ENCODE measurements around the gene ZNF182. TPM values are rescaled to one million over a fixed set of nuclear protein-coding genes. Genes with fewer than 3 reads are reported as not detected.
A peak's percentile ranks its signal among the peaks of the same experiment; 100 is the strongest.
"Not testable (repeated sequence)": the region's sequence is repeated elsewhere in the genome, so short reads cannot be mapped to it uniquely, and the experiment has no call there.

The ZNF182 gene
- total RNA-seq, 3 donors from 2014 or later = 4.5 to 7.2 (median 6.9) TPM

GRCh38 chrX:47936940-47937317, 66.9 kb downstream of the ZNF182 start:
- Histone ChIP-seq H3K27me3 (no peaks in the 10 kb centered on the region), H3K4me3 (no peak overlapping the region), H3K27ac (no peak overlapping the region), H3K4me1 (no peaks in the 10 kb centered on the region), H3K9me3 (peaks cover 0 to 9% of the 10 kb centered on the region in 2 donors), H3K36me3 (no peaks in the 10 kb centered on the region)
- intact Hi-C loops (cut with DNase I; ENCODE audit: low total_unique reads) = no loop called here
- no peak for TF ChIP-seq POLR2AphosphoS5 (IDR thresholded peaks at IDR 0.05)
- TF ChIP-seq CTCF (IDR thresholded peaks at IDR 0.05) = no peak
- TF ChIP-seq POLR2A (IDR thresholded peaks at IDR 0.05) = no peak
- no peak for DNase-seq (ENCODE audit: low spot score in 2 of 2)

DNA sequence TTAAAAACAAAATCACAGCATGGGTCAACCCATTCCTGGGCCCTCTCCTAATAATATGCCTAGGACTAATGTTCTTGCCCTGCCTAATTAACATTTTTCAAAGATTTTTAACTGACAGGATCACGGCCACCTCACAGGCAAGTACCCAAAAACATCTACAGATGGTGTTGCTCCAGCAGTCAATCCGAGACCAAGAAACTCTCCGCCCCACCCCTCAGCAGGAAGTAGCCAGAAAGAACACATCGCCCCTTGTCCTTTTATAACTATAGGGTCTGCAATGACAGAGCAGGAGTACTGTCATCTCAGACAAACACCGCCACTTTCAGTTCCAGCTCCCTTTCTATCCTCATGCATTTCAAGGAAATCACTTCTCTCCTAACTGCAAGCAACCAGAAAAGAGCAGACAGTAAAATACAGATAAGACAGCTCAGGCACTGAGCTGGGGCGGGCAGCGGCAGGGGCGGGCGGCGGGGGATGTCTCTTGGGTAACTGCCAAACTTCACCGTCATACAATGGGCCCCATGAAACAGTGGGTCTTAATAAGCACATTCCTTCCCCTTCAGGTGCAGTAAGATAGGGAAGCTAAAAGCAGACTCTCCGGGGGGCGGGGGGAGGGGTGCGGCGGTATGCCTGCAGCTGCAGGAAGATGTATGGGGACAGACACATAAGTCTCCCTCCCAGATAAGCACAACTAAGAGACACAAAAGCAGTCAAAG, 67.4 kb downstream of the ZNF182 start:
- DNase-seq (ENCODE audit: low spot score in 2 of 2) = no peak
- Histone ChIP-seq H3K27ac (no peak overlapping the region), H3K27me3 (no peaks in the 10 kb centered on the region), H3K4me3 (peak overlapping the region in 1 of 3 donors; percentile 9), H3K9me3 (peaks cover 0 to 9% of the 10 kb centered on the region in 2 donors), H3K36me3 (no peaks in the 10 kb centered on the region), H3K4me1 (no peaks in the 10 kb centered on the region)
- TF ChIP-seq POLR2A (IDR thresholded peaks at IDR 0.05) (no peak), CTCF (IDR thresholded peaks at IDR 0.05) (no peak), POLR2AphosphoS5 (IDR thresholded peaks at IDR 0.05) (no peak)
- intact Hi-C loops (cut with DNase I; ENCODE audit: low total_unique reads) = no loop called here

DNA sequence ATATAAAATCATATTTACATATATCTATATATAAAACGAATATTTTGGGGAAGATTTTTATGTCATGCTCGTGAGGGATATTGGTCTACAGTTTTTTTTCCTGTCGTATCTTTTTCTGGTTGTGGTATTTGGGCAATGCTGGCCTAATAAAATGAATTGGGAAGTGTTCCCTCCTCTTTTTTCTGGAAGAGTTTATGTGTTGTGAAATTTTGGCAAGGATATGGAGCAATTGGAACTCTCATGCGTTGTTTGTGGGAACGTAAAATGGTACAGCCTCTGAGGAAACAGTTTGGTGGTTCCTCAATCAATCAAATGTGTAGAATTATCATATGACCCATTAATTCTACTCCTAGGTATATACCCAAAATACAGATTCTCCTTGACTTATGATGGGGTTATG, 69.8 kb downstream of the ZNF182 start:
- Histone ChIP-seq H3K27ac (no peak overlapping the region), H3K27me3 (no peaks in the 10 kb centered on the region), H3K9me3 (peaks cover 0 to 9% of the 10 kb centered on the region in 2 donors), H3K4me3 (no peak overlapping the region), H3K4me1 (no peaks in the 10 kb centered on the region), H3K36me3 (no peaks in the 10 kb centered on the region)
- TF ChIP-seq POLR2AphosphoS5 (IDR thresholded peaks at IDR 0.05) (no peak), POLR2A (IDR thresholded peaks at IDR 0.05) (no peak), CTCF (IDR thresholded peaks at IDR 0.05) (no peak)
- intact Hi-C loops (cut with DNase I; ENCODE audit: low total_unique reads) = no loop called here
- DNase-seq (ENCODE audit: low spot score in 2 of 2) = no peak

DNA sequence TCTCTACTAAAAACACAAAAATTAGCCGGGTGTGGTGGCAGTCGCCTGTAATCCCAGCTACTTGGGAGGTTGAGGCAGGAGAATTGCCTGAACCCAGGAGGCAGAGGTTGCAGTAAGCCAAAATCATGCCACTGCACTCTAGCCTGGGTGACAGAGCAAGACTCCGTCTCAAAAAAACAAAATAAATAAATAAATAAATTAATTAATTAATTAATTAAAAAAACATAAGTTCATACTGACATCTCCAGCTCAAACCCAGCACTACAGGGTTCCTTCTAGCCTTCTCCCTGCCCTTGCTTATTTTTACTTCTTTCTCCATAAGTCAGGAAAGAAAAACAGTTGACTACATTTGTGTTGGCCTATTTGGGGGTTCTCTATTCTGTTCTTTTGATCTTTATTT, 71.8 kb downstream of the ZNF182 start:
- intact Hi-C loops (cut with DNase I; ENCODE audit: low total_unique reads); H3K36me3 ChIP-seq; H3K27me3 ChIP-seq; H3K27ac ChIP-seq; DNase-seq (ENCODE audit: low spot score in 2 of 2); H3K4me1 ChIP-seq; H3K9me3 ChIP-seq; H3K4me3 ChIP-seq: not testable (repeated sequence)

DNA sequence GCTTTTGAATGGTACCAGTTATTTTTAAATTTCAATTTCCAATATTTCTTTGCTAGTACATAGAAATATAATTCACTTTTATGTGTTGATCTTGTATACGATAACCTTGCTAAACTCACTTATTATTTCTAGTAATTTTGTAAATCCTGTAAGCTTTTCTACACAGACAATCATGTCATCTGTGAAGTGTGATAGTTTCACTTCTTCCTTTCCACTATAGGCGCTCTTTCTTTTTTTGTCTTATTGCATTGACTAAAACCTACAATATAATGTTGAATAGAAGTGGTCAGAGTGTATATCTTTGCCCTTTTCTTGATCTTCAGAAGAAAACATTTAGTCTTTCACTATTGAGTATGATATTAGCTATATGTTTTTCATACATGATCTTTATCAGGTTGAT, 76.6 kb downstream of the ZNF182 start:
- no peak overlapping the region for H3K4me3 ChIP-seq
- H3K4me1 ChIP-seq = no peaks in the 10 kb centered on the region
- intact Hi-C loops (cut with DNase I; ENCODE audit: low total_unique reads) = no loop called here
- no peaks in the 10 kb centered on the region for H3K9me3 ChIP-seq
- TF ChIP-seq POLR2AphosphoS5 (IDR thresholded peaks at IDR 0.05) (no peak), CTCF (IDR thresholded peaks at IDR 0.05) (no peak), POLR2A (IDR thresholded peaks at IDR 0.05) (no peak)
- no peak for DNase-seq (ENCODE audit: low spot score in 2 of 2)
- no peaks in the 10 kb centered on the region for H3K36me3 ChIP-seq
- H3K27me3 ChIP-seq = no peaks in the 10 kb centered on the region
- H3K27ac ChIP-seq = no peak overlapping the region

Other genes starting within 250 kb of the ZNF182 start
- gene ZNF81, start 167.1 kb downstream of the ZNF182 start, total RNA-seq = 10 to 100 TPM in 2 of 3 donors, 1 to 10 TPM in 1; 6.4 to 11.1 (median 10.2) TPM
- gene SPACA5, start 3.0 kb upstream of the ZNF182 start, total RNA-seq = not detected
- gene ZNF630, start 67.7 kb upstream of the ZNF182 start, total RNA-seq = 1 to 10 TPM; 2.2 to 8.0 (median 6.6) TPM
- gene SPACA5B, start 126.6 kb upstream of the ZNF182 start, total RNA-seq = not detected
- gene SSX5, start 192.8 kb upstream of the ZNF182 start, total RNA-seq = not detected

Data from breast epithelium (tissue), 4 donors.